HG03575 (cell line): ENCODE measurements around the gene TCFL5.
"Not testable (repeated sequence)": the region's sequence is repeated elsewhere in the genome, so short reads cannot be mapped to it uniquely, and the experiment has no call there.

Experiments
- ATAC-seq: cut with Tn5 transposase; IDR thresholded peaks from one replicate; pipeline ENCODE4 v1.9.1; 2021; ENCODE audit not compliant: unreplicated experiment, insufficient number of reproducible peaks, low FRiP score; ENCODE audit errors: extremely low read depth

The TCFL5 gene

DNA sequence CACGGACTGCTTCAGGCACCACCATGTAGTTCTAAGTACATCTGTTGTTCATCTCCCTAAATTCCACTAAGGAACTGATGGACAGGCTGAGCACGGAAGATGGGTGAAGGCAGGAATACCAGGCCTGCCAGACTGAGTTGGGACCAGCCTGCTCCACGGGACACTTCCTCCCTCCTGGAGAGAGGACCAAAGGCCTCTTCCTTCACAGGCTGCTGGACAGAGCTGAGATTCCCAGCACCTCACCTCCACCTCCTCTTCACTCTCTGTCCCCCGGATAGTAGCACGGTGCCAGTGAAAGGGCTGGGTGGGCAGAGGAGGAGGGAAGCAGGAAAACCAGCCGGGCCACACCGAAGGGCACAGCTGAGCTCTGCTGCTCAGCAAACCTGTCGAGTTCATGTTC is 22.9 kb upstream of the TCFL5 start:
- ATAC-seq: no peak

DNA sequence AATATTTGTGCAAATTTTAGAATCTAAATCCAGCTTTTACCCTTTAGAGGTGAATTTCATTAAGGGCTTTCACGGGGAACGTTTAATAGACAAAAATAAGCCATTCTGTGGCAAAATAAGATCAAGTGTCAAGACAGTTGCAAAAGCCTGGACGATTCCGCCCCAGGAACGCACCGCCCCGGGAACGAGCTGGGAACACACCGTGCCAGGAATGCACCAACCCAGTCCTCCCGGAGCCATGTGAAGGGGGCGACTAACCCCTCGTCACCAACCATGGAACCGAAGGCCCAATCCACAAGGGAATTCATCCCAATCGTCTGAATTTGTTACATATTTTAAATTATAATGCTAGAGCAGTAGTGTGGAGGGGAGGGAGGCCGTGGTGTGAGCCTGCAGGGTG is 20.8 kb upstream of the TCFL5 start:
- no peak for ATAC-seq

DNA sequence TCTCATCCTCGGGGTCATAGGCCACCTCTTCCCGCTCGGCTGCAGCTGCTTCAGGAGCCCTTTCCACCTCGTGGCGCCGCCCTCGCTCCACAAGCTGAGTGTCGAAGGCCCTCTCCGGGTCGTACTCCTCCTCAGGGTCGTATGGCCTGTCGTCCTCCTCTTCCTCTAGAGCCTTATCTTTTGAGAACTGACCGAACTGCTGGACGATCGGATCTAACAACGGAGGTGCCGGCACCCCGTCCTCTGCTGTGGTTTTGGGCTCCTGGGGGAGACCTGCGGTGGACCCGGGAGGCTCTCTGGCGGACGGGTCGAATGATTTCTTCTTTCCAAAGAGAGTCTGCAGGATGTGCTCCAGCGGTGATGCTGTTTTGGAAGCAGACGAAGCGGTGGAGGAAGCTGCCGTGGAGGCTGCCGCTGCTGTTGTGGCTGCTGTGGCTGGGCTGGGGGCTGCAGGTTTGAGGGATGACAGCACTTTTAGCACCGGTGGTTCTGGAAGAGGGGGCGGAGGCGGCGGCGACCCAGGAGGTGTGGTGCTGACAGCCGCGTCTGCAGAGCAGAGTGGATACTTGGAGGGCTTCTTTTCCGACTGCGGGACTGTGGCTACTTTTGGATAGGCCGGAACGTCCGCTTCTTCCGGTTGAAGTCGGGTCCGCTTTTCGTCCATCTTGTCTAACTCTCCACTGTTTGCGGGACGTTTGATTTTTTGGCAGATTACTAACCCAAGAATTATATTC is 20.2 kb upstream of the TCFL5 start:
- ATAC-seq: no peak

GRCh38 chr20:62880935-62881661 is 19.5 kb upstream of the TCFL5 start:
- no peak for ATAC-seq

DNA sequence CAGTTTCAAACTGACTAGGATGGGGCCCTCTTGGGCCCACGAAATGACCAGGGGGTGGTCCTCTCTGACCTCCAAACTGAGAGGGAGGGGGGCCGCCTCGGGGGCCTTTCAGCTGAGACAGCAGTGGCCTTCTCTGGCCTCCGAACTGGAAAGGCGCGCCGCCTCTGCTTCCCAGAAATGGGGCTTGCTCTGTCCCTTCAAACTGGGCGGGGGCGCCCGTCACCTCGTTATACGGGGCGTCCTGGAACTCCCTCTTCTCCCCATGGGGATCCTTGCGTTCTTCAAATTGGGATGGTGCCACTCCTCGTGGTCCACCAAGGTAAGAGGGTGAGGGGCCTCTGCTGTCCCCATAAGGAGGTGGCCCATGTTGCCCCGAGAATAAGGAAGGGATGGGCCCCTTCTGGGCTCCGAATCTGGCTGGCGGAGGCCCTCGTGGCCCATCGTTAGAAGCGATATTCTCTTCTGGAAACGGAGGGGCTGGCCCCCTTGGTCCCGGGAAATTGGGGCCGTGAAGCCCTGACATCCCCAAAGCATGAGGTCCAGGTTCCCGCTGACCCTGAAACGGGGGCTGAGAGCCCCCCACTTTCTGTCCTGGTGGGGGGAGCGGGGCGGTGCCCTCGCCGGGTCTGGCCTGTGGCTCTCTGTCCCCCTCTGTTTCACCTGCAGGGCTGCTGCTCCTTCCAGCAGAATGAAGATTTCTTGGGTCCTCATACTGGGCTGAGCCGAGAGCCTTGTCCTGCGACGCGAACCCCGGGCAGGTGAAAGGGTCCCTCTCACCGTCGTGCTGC is 18.7 kb upstream of the TCFL5 start:
- ATAC-seq: no peak

DNA sequence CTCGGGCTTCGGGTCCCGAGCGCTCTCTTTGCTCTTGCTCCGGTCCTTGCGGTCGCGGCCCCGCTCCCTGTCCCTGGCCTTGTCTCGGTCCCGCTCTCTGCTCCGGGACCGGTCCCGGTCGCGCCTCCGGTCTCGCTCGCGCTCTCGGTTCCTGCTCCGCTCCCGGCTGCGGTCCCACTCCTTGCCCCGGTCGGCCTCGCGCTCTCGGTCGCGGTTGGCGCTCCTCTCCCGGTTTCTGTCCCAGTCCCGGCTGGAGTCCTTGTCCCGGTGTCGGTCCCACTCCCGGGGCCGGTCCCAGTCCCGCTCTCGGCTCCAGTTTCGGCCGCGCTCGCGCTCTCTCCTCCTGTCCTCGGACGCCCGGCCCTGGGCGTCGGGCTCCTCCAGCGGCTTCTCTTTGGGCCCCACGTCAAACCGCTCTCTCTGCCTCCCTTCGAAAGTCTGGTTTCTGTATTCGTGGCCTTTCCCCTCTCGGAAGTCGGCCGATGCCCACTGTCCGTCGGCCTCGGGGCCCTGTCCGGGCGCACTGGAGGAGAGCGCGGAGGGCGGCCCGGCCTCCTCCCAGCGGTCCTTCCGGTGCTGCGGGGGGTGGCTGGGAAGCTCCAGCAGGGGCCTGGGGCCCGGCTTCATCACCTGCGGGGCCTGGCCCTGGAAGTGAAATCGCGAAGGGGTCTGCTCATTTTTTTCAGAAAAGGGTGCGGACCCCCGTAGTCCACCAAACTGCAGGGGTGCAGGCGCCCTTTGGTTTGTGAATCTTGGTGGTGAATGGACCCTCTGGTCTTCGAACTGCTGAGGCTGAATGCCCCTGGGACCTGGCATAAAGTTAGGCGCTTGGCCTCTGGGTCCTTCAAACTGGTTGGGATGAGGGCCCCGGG is 17.9 kb upstream of the TCFL5 start:
- ATAC-seq: no peak

- no peak for ATAC-seq
These were observed 16.8 kb upstream of the TCFL5 start for GRCh38 chr20:62878244-62879038.

- no peak for ATAC-seq
These were observed 15.5 kb upstream of the TCFL5 start for GRCh38 chr20:62876902-62877816.

DNA sequence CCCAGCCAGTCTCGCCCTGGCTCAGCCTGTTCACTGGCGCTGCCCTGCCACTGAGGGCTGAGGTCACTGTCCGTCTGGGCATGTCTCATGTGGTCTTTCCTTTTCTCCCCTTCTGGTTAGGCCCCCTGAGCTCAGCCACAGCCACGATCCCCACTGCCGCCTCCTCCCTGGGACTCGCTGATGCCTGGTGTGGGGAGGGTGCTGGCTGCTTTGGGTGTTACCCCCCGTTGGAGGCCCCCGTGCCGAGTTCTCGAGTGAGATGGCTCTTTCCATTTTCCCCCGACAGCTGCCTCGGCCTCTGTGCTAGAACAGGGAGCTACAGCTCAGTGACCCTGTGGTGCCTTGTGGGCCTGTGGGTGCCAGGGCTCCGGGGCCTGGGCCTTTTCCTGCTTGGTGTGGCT is 14.9 kb upstream of the TCFL5 start:
- no peak for ATAC-seq

- ATAC-seq: no peak
These were observed 14.1 kb upstream of the TCFL5 start for GRCh38 chr20:62875419-62876361.

DNA sequence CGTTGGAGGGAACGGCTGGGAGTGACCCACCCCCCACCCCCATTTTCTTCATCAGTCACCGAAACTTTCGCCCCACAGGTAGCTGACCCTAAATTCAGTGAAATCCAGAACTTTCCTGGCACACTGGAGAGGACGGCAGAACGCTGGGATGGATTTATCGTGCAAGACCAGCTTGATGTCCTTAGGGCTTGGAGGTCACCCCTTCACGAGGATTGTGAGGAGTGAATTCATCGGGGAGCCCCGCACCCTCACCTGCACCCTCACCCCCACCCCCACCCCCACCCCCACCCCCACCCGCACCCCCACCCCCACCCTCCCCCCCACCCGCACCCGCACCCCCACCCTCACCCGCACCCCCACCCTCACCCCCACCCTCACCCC is 13.3 kb upstream of the TCFL5 start:
- ATAC-seq: no peak

DNA sequence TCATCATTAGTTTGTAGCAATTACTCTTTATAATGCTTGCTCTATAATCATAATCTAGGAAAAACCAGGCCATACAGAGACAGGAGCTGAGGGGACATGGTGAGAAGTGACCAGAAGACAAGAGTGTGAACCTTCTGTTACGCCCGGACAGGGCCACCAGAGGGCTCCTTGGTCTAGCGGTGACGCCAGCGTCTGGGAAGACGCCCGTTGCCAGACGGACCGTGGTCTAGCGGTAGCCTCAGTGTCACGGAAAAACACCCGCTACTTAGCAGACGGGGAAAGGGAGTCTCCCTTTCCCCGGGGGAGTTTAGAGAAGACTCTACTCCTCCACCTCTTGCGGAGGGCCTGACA is 12.0 kb upstream of the TCFL5 start:
- ATAC-seq: not testable (repeated sequence)

DNA sequence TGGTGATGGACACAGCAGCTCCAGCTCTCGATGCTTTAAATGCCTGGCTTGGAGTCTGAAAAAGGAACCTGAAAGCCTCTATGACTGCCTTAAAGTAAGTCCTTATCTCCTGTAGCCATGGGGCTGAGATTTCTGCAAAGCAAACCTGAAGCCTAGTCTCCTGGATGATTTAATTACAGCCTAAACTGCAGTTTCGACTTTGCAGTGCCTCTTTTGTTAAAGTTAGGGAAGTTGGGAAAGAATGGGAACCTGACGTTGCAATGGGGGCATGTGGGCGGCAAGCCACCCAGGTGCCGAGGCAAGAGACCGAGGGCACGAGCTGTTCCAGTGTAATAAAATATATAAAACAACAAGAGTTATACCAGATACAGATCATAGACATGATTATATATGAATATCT is 11.7 kb upstream of the TCFL5 start:
- no peak for ATAC-seq

- ATAC-seq: no peak
These were observed 11.2 kb upstream of the TCFL5 start for GRCh38 chr20:62872862-62873261.

DNA sequence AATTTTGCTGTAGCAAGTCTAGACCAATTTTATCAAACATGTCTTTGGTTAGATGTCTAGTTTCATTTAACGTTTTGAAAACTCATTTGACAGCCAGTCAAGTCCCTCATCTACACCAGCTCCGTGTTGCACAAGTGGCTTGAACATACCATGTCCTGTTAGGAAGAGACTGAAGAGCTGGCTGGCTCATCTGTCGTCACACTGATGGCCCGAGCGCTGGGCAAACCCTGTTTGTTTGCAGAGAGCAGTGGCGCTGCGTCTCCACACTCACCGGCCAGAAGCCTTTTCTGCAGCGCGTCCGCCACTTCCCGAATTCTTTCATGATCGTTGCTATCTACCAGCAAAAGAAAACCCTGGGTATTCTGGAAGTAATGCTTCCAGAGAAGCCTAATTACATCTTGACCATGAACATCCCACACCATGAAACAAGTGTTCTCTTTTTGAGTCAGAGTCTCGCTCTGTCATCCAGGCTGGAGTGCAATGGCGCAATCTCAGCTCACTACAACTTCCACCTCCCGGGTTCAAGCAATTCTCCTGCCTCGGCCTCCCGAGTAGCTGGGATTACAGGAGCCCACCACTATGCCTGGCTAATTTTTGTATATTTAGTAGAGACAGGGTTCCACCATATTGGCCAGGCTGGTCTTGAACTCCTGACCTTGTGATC is 10.7 kb upstream of the TCFL5 start:
- no peak for ATAC-seq

DNA sequence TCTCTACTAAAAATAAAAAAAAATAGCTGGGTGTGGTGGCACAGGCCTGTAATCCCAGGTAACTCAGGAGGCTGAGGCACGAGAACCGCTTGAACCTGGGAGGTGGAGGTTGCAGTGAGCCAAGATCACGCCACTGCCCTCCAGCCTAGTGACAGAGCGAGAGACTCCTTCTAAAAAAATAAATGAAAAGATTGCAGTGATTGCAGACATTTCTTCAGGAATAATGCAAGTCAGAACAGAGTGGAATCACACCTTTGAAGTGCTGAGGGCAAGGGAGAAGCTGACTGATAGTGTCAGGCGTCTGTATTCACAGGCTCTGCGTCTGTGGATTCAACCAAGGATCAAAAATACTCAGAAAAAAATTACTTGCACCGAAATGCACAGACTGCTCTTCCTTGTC is 2.6 kb upstream of the TCFL5 start:
- ATAC-seq: no peak
